AG10803 (cell line): ENCODE measurements around the gene DHX34.
"Not testable (repeated sequence)": the region's sequence is repeated elsewhere in the genome, so short reads cannot be mapped to it uniquely, and the experiment has no call there.

Experiments
- DNase-seq: peaks from one replicate; pipeline ENCODE4 v3.0.0; 2010; ENCODE audit warnings: low read depth
- H3K4me3 ChIP-seq: 2 replicates; pipeline ENCODE4 v1.5.1; 2011; ENCODE audit warnings: mild to moderate bottlenecking, low read length, control low read depth
- TF ChIP-seq, protein P1 (sequence below): conservative IDR thresholded peaks from 2 replicates; pipeline ENCODE4 v1.5.1; 2011; ENCODE audit warnings: mild to moderate bottlenecking, low read length, control low read depth, inconsistent platforms

The DHX34 gene

GRCh38 chr19:47377801-47378200, 28.7 kb downstream of the DHX34 start:
- TF ChIP-seq, protein P1, sequence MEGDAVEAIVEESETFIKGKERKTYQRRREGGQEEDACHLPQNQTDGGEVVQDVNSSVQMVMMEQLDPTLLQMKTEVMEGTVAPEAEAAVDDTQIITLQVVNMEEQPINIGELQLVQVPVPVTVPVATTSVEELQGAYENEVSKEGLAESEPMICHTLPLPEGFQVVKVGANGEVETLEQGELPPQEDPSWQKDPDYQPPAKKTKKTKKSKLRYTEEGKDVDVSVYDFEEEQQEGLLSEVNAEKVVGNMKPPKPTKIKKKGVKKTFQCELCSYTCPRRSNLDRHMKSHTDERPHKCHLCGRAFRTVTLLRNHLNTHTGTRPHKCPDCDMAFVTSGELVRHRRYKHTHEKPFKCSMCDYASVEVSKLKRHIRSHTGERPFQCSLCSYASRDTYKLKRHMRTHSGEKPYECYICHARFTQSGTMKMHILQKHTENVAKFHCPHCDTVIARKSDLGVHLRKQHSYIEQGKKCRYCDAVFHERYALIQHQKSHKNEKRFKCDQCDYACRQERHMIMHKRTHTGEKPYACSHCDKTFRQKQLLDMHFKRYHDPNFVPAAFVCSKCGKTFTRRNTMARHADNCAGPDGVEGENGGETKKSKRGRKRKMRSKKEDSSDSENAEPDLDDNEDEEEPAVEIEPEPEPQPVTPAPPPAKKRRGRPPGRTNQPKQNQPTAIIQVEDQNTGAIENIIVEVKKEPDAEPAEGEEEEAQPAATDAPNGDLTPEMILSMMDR, result no peak
- no peak overlapping the region for H3K4me3 ChIP-seq
- no peak for DNase-seq

- H3K4me3 ChIP-seq, result no peak overlapping the region
- no peak for DNase-seq
- TF ChIP-seq, protein P1, result no peak
These were observed 29.1 kb downstream of the DHX34 start for GRCh38 chr19:47378246-47378645.

GRCh38 chr19:47379381-47379938, 30.3 kb downstream of the DHX34 start:
- no peak for DNase-seq
- TF ChIP-seq, protein P1, result no peak
- H3K4me3 ChIP-seq, result no peak overlapping the region

DNA sequence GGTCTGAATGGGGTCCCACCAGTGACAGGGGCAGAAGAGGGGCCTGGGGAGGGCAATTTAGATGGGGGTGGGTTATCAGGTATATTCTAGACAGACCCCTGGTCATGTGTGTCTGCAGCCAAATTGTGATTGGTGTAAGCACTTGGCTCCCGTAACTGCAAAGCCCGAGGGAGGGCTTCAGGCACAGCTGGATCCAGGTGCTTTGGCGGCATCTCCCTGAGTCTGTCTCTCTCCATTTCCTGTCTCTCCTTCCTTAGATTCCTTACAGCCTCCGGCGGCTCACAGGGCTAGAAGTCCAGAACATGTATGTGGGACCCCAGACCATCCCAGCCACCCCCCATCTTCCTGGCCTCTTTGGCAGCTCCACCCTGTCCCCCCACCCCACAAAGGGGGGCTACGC, 31.4 kb downstream of the DHX34 start:
- no peak for DNase-seq
- TF ChIP-seq, protein P1, result no peak
- H3K4me3 ChIP-seq, result no peak overlapping the region

- DNase-seq, result no peak
- TF ChIP-seq, protein P1, result no peak
- no peak overlapping the region for H3K4me3 ChIP-seq
These were observed 32.0 kb downstream of the DHX34 start for GRCh38 chr19:47381121-47381520.

DNA sequence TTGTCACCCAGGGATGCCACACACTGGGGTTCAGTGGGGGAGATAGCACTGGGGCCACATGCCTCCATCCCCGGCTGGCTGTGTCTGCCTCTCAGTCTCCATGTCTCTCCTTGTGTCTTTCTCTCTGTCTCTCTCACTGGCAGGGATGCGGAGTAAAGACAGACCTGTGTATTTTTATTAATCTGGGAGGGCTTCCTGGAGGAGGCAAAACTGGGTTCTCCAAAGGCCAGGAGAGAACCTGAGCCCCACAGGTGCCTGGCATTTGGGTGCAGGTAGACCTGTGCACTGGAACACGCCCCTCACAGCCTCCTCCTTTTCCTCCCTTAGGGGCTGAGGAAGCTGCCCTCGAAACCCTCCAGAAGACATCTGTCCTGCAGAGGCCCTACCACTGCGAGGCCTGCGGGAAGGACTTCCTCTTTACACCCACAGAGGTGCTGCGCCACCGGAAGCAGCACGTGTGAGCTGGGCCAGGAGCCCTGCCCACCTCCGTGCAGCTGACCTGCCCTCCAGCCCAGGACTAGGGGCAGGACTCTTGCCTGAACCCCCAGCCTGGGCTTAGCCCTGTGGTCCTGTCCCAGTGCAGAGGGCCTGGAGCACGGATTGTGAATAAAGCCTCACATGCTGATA, 32.7 kb downstream of the DHX34 start:
- no peak for DNase-seq
- no peak overlapping the region for H3K4me3 ChIP-seq
- TF ChIP-seq, protein P1, result no peak

GRCh38 chr19:47383890-47384289, 34.8 kb downstream of the DHX34 start:
- DNase-seq, H3K4me3 ChIP-seq: not testable (repeated sequence)

DNA sequence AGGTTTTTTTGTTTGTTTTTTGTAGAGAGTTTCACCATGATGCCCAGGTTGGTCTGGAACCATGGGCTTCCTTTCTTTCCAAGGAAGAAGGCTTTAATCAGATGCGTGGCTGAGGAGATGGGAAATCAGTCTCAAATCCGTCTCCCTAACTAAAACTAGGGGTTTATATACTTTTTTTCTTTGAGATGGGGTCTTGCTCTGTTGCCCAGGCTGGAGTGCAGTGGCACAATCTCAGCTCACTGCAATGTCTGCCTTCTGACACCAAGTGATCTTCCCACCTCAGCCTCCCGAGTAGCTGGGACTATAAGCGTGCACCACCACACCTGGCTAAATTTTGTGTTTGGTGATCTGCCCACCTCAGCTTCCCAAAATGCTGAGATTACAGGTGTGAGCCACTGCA, 35.4 kb downstream of the DHX34 start:
- not testable (repeated sequence) for H3K4me3 ChIP-seq

DNA sequence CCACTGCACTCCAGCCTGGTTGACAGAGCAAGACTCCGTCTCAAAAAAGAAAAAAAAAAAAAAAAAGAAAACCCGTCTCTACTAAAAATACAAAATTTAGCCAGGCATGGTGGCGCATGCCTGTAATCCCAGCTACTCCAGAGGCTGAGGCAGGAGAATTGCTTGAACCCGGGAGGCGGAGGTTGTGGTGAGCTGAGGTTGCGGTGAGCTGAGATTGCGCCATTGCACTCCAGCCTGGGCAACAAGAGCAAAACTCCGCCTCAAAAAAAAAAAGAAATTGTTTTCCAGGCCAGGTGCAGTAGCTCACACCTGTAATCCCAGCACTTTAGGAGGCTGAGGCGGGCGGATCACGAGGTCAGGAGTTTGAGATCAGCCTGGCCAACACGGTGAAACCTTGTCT, 37.5 kb downstream of the DHX34 start:
- H3K4me3 ChIP-seq, DNase-seq: not testable (repeated sequence)

More for the DNA sequence above, 35.4 kb downstream of the DHX34 start:
- DNase-seq, result not testable (repeated sequence)

- not testable (repeated sequence) for DNase-seq, H3K4me3 ChIP-seq
These were observed 38.5 kb downstream of the DHX34 start for GRCh38 chr19:47387623-47388022.

- DNase-seq, H3K4me3 ChIP-seq: not testable (repeated sequence)
These were observed 39.6 kb downstream of the DHX34 start for GRCh38 chr19:47388721-47389120.
